HG03571 (cell line): ENCODE measurements around the gene THSD7A.
"Not testable (repeated sequence)": the region's sequence is repeated elsewhere in the genome, so short reads cannot be mapped to it uniquely, and the experiment has no call there.

ENCODE experiments used
- ATAC-seq: cut with Tn5 transposase; IDR thresholded peaks from one replicate; pipeline ENCODE4 v1.9.1; 2021; ENCODE audit not compliant: unreplicated experiment

THSD7A gene

DNA sequence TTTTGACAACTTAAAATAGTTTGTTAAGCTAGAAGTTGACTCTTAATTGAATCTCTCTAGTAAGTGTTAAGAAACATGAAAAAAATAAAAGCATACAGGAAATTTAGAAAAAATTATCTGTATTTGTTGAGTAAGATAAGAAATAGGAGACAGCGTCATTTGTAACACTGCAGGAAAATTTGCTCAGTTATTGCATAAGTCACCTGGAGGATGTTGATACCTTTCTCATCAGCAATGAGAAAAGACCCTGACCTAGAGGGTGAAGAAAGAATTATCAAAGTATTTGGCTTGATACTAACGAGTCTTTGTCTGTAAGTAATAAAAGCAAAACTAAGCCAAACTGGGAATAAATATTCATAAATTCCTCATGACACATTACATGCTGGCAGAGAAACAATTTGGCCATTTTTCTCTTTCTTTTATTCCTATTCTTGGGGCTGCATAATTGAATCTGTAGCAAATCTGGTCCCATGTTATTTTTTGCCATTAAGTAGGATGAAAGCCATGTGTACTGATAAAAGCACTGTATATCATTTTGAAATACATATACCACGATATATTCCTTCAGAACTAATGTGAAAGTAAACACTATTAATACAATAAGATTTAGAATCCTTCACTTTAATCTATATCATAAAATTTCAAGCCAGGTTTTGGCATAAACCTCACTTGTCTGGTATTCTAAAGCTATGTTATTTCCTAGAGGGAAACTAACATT is 362.8 kb downstream of the THSD7A start:
- ATAC-seq: no peak

- ATAC-seq: no peak
Measured at GRCh38 chr7:11466517-11467105, 365.4 kb downstream of the THSD7A start.

- ATAC-seq: no peak
Measured at GRCh38 chr7:11464624-11465023, 367.4 kb downstream of the THSD7A start.

DNA sequence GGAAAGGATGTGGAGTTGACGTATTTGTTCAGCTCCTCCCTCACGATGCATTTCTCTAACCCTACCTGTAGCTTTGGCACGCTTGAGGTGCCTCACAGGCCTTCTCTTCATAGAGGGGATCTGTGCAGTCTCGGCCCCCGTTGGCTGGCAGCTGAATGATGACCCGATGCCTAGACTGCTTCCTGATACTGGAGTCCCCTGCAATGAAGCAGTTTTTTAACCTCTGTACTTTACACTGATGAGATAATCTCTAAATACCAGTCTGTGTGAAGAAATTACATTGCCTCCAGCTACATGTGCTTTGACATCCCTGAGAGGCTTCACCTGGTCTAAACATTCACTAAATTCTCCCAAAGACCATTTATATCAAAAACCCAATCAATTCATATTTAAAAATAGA is 370.1 kb downstream of the THSD7A start:
- ATAC-seq: no peak

DNA sequence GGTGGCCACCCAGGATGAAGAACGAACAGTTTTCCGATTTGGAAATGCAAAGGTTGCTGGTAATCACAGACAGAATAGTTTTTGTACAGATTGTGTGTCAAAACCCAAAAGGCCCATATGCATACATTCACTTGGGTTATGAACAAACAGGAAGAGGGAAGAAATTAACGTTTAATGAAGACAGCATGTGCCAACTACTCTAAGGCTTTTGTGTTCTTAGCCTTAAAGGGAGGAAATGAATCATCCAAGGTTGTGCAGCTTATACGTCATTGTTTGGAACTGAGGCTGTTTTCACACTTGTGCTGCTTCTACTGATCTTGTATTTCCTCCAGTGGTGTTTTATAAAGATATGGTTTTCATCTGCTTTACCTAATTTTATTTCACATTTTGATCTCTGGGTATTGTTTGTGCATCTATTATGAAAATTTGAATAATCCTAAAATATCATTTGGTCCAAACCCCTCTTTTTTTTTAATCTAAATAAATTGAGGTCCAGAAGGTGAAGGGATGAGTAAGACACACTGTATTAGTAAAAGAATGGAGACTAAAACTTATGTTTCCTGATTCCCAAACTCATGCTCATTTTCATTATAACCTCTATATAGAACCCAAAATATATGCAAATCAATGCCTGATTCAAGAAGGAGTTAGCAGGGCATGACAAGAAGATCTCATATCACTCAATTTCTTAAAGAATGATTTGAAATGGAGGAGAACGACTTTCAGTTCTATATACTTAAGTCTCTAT is 373.1 kb downstream of the THSD7A start:
- ATAC-seq: no peak

- ATAC-seq: no peak
Measured at GRCh38 chr7:11457419-11457818, 374.6 kb downstream of the THSD7A start.

GRCh38 chr7:11456574-11456973 is 375.4 kb downstream of the THSD7A start:
- no peak for ATAC-seq

- no peak for ATAC-seq
Measured at GRCh38 chr7:11452476-11452875, 379.5 kb downstream of the THSD7A start.

- no peak for ATAC-seq
Measured at GRCh38 chr7:11450281-11450680, 381.7 kb downstream of the THSD7A start.

- ATAC-seq: no peak
Measured at GRCh38 chr7:11449316-11449715, 382.7 kb downstream of the THSD7A start.

GRCh38 chr7:11448323-11448722 is 383.7 kb downstream of the THSD7A start:
- ATAC-seq: no peak

- ATAC-seq: no peak
Measured at GRCh38 chr7:11447106-11447505, 384.9 kb downstream of the THSD7A start.

- not testable (repeated sequence) for ATAC-seq
Measured at GRCh38 chr7:11443934-11444333, 388.1 kb downstream of the THSD7A start.

DNA sequence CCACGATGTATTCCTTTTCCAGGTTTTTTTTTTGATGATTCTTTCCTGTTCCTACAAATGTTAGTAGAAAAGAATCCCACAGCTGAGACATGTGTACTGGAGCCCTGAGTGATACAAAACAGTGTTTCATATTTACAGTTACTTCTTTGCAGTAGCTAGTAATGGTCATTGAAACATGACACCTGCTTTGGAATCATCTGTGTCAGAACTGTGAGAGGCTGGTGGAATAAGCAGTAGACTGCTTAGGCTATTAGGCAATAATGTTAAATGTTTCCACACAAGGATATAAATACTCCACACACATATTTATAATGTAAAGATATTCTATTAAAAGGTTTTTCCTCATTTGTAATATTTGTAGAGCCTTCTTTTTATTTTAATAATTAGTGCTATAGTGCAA is 394.0 kb downstream of the THSD7A start:
- no peak for ATAC-seq

- ATAC-seq: no peak
Measured at GRCh38 chr7:11436773-11437524, 395.0 kb downstream of the THSD7A start.

GRCh38 chr7:11436316-11436715 is 395.7 kb downstream of the THSD7A start:
- ATAC-seq: no peak

- ATAC-seq: no peak
Measured at GRCh38 chr7:11434366-11434765, 397.6 kb downstream of the THSD7A start.

DNA sequence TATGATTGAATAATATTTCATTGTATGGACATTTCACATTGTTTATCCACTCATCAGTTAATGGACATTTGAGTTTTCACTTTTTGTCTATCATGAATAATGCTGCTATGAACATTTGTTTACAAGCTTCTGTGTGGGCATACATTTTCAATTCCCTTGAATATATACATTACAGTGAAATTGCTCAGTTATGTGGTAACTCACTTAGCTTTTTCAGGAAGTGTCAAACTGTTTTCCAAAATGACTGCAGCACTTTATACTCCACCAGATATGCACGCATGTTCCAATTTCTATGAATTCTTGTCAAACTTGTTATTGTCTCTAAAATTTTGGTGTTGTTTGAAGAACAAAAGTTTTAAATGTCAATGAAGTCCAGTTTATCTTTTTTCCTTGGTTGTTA is 401.2 kb downstream of the THSD7A start:
- no peak for ATAC-seq

DNA sequence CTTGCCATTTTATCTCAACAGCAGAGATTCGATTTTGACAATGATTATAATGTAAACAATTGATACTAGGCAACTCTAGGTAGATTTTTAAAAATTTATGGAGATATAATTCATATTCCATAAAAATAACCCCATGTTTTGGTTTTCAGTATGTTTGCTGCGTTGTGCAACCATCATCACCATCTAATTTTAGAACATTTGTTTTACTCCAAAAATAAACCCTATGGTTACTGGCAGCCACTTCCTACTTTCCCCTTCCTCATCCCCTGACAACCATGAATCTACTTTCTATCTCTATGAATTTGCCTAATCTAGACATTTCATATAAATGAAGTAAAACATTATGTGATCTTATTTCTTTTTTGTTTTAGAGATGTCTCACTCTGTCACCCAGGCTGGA is 401.9 kb downstream of the THSD7A start:
- no peak for ATAC-seq

DNA sequence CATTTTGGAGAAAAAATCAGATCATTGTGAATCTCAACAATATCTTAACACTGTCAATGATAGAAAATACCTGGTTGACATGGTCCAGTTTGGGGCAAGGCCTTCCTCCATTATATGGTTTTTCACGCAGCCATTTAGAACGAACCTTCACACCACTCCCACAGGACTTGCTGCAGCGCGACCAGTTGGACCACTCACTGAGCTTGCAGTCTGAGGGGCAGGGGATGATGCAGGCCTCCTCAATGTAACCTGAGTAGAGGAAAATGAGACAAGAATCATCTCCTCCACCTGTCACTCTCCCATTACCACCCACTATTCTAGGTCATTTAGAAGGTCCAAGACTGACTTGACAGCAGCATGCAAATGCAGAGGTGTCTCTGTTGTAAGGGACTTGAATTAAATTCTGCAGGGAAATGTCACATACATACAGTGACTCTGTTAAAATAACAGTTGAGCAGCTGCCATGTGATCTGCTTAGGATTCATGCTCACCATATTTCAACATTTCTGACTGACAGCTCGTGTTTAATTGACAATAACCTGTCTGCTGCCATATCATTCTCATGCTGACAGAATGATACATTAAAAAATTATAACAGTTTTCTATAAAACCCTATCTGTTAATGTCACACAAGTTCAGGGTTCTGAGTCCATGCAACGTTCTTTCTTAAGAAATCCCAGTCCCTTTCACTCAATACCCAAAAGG is 403.0 kb downstream of the THSD7A start:
- ATAC-seq: no peak
